GM23338 (cell line): ENCODE data around the gene SLC45A1. TPM values are rescaled to one million over a fixed set of nuclear protein-coding genes. Genes with fewer than 3 reads are reported as not detected.

ENCODE experiments used
- ATAC-seq: fragments of 200-7000 bp; cut with Tn5 transposase; 3 replicates; pipeline ENCODE4 v1.9.1; 2020
- DNase-seq: peaks from one replicate; pipeline ENCODE4 v3.0.0-alpha.2; 2015; ENCODE audit warnings: low spot score
- H2AFZ ChIP-seq: fragments of 200-600 bp; sonication (generic); 2 replicates; pipeline ENCODE4 v1.8.0; 2016; ENCODE audit warnings: antibody characterized with exemption, mild to moderate bottlenecking, moderate library complexity
- H3F3A ChIP-seq: fragments of 200-600 bp; sonication (generic); replicated peaks from 2 replicates; pipeline ENCODE4 v1.8.0; 2017; ENCODE audit warnings: antibody characterized with exemption, mixed run types, low read depth
- H3K27ac ChIP-seq: fragments of 200-600 bp; sonication (generic); 2 replicates; pipeline ENCODE4 v1.6.1; 2016; ENCODE audit warnings: low read depth
- H3K27me3 ChIP-seq: fragments of 200-600 bp; sonication (generic); 2 replicates; pipeline ENCODE4 v1.8.0; 2016; ENCODE audit warnings: mild to moderate bottlenecking, mixed run types, moderate library complexity; ENCODE audit not compliant: insufficient read depth
- H3K36me3 ChIP-seq: fragments of 200-600 bp; sonication (generic); 2 replicates; pipeline ENCODE4 v1.8.0; 2016; ENCODE audit warnings: mild to moderate bottlenecking; ENCODE audit not compliant: insufficient read depth
- H3K4me1 ChIP-seq: fragments of 200-600 bp; sonication (generic); 2 replicates; pipeline ENCODE4 v1.8.0; 2016; ENCODE audit warnings: mild to moderate bottlenecking, moderate library complexity; ENCODE audit not compliant: insufficient read depth
- H3K4me2 ChIP-seq: fragments of 200-600 bp; sonication (generic); 2 replicates; pipeline ENCODE4 v1.7.1; 2017; ENCODE audit warnings: mixed run types
- H3K4me3 ChIP-seq: fragments of 200-600 bp; sonication (generic); 2 replicates; pipeline ENCODE4 v1.6.1; 2016; ENCODE audit warnings: mixed run types
- H3K79me2 ChIP-seq: fragments of 200-600 bp; sonication (generic); replicated peaks from 2 replicates; pipeline ENCODE4 v1.8.0; 2017; ENCODE audit warnings: mild to moderate bottlenecking; ENCODE audit not compliant: insufficient read depth
- H3K9me2 ChIP-seq: fragments of 200-600 bp; sonication (generic); 2 replicates; pipeline ENCODE4 v1.8.0; 2017; ENCODE audit not compliant: insufficient read depth
- H4K20me1 ChIP-seq: fragments of 200-600 bp; sonication (generic); replicated peaks from 2 replicates; pipeline ENCODE4 v1.8.0; 2017; ENCODE audit warnings: mild to moderate bottlenecking; ENCODE audit not compliant: insufficient read depth
- H3K27ac Mint-ChIP-seq: 2 replicates; pipeline ENCODE4 v1.8.0; 2020; ENCODE audit warnings: inconsistent platforms, mild to moderate bottlenecking, moderate library complexity, mixed read lengths
- H3K27me3 Mint-ChIP-seq: 3 replicates; pipeline ENCODE4 v1.8.0; 2022; ENCODE audit warnings: low read depth, mild to moderate bottlenecking, moderate library complexity, mixed read lengths, inconsistent platforms; ENCODE audit not compliant: insufficient read depth, poor library complexity
- H3K36me3 Mint-ChIP-seq: 3 replicates; pipeline ENCODE4 v1.8.0; 2021; ENCODE audit warnings: low read depth, mild to moderate bottlenecking, inconsistent platforms, moderate library complexity, mixed read lengths
- H3K4me1 Mint-ChIP-seq: 3 replicates; pipeline ENCODE4 v1.8.0; 2020; ENCODE audit warnings: mild to moderate bottlenecking, inconsistent platforms, mixed read lengths
- H3K4me3 Mint-ChIP-seq: 3 replicates; pipeline ENCODE4 v1.8.0; 2021; ENCODE audit warnings: moderate library complexity, mild to moderate bottlenecking, inconsistent platforms, mixed read lengths
- H3K9me3 Mint-ChIP-seq: 3 replicates; pipeline ENCODE4 v1.8.0; 2020; ENCODE audit warnings: moderate library complexity, mild to moderate bottlenecking, inconsistent platforms, mixed read lengths
- CREB1 ChIP-seq: fragments of 250-450 bp; sonication (Bioruptor Pico); IDR thresholded peaks from 2 replicates; pipeline ENCODE4 v1.5.0; 2020; ENCODE audit warnings: low read depth, mild to moderate bottlenecking, moderate library complexity
- EZH2 ChIP-seq: fragments of 200-600 bp; sonication (generic); IDR thresholded peaks from one replicate; pipeline ENCODE4 v1.8.0; 2017; ENCODE audit warnings: antibody characterized with exemption, mild to moderate bottlenecking, low read depth; ENCODE audit not compliant: unreplicated experiment
- EZH2phosphoT487 ChIP-seq: fragments of 200-600 bp; sonication (generic); IDR thresholded peaks from one replicate; pipeline ENCODE4 v1.8.1; 2018; ENCODE audit warnings: antibody characterized with exemption; ENCODE audit not compliant: unreplicated experiment
- JUNB ChIP-seq: IDR thresholded peaks from one replicate; pipeline ENCODE4 v1.6.1; 2016; ENCODE audit warnings: antibody characterized with exemption; ENCODE audit not compliant: unreplicated experiment
- NANOG ChIP-seq: IDR thresholded peaks from 2 replicates; pipeline ENCODE4 v1.6.1; 2016; ENCODE audit warnings: antibody characterized with exemption, borderline replicate concordance
- POLR2AphosphoS5 ChIP-seq: IDR thresholded peaks from 2 replicates; pipeline ENCODE4 v1.6.1; 2016; ENCODE audit warnings: antibody characterized with exemption, low read depth
- REST ChIP-seq: IDR thresholded peaks from one replicate; pipeline ENCODE4 v1.6.1; 2018; ENCODE audit warnings: antibody characterized with exemption; ENCODE audit not compliant: unreplicated experiment
- ZNF114 ChIP-seq: fragments of 250-450 bp; sonication (Bioruptor Pico); IDR thresholded peaks from 2 replicates; pipeline ENCODE4 v1.5.0; 2020; ENCODE audit warnings: mild to moderate bottlenecking, moderate library complexity
- ZNF331 ChIP-seq: fragments of 250-450 bp; sonication (Bioruptor Pico); IDR thresholded peaks from 2 replicates; pipeline ENCODE4 v1.5.0; 2020; ENCODE audit warnings: low read depth, mild to moderate bottlenecking, moderate library complexity
- polyA plus RNA-seq: library from polyadenylated mRNA; unstranded; fragments of >200 nt; fragmentation: Nextera tagmentation; extraction: Ambion mirVana; gene quantifications from 2 replicates; pipeline ENCODE4 v1.2.1, GENCODE V29; 2016
- total RNA-seq: library from RNA; depleted of rRNA; stranded (reverse); fragments of >200 nt; shearing (Covaris generic); gene quantifications from 2 replicates; pipeline ENCODE4 v1.2.3, GENCODE V29; 2014
- TF ChIP-seq, protein P1 (sequence below): fragments of 250-450 bp; sonication (Bioruptor Pico); IDR thresholded peaks from 2 replicates; pipeline ENCODE4 v1.5.0; 2020; ENCODE audit warnings: mild to moderate bottlenecking, moderate library complexity
- TF ChIP-seq, protein P2 (sequence below), 2 experiments: fragments of 200-600 bp in 1 of 2; sonication (generic) in 1 of 2; conservative IDR thresholded peaks; 2 replicates each; pipeline versions ENCODE4 v1.5.1 to v1.6.1; 2016 to 2017; ENCODE audit warnings: antibody characterized with exemption in 2 of 2, low read depth in 2 of 2, mild to moderate bottlenecking in 2 of 2, moderate library complexity in 1 of 2
- TF ChIP-seq, protein P3 (sequence below): IDR thresholded peaks from 2 replicates; pipeline ENCODE4 v1.6.1; 2016; ENCODE audit warnings: antibody characterized with exemption

The SLC45A1 gene
- total and polyA plus RNA-seq, 2 experiments from 2014 or later = 1.3 to 2.3 TPM

GRCh38 chr1:8370905-8371315 lies 53.0 kb downstream of the SLC45A1 start:
- H4K20me1 ChIP-seq = peaks cover 21% of the 10 kb centered on the region
- ATAC-seq (no peak), DNase-seq (no peak)
- TF ChIP-seq, protein P1, sequence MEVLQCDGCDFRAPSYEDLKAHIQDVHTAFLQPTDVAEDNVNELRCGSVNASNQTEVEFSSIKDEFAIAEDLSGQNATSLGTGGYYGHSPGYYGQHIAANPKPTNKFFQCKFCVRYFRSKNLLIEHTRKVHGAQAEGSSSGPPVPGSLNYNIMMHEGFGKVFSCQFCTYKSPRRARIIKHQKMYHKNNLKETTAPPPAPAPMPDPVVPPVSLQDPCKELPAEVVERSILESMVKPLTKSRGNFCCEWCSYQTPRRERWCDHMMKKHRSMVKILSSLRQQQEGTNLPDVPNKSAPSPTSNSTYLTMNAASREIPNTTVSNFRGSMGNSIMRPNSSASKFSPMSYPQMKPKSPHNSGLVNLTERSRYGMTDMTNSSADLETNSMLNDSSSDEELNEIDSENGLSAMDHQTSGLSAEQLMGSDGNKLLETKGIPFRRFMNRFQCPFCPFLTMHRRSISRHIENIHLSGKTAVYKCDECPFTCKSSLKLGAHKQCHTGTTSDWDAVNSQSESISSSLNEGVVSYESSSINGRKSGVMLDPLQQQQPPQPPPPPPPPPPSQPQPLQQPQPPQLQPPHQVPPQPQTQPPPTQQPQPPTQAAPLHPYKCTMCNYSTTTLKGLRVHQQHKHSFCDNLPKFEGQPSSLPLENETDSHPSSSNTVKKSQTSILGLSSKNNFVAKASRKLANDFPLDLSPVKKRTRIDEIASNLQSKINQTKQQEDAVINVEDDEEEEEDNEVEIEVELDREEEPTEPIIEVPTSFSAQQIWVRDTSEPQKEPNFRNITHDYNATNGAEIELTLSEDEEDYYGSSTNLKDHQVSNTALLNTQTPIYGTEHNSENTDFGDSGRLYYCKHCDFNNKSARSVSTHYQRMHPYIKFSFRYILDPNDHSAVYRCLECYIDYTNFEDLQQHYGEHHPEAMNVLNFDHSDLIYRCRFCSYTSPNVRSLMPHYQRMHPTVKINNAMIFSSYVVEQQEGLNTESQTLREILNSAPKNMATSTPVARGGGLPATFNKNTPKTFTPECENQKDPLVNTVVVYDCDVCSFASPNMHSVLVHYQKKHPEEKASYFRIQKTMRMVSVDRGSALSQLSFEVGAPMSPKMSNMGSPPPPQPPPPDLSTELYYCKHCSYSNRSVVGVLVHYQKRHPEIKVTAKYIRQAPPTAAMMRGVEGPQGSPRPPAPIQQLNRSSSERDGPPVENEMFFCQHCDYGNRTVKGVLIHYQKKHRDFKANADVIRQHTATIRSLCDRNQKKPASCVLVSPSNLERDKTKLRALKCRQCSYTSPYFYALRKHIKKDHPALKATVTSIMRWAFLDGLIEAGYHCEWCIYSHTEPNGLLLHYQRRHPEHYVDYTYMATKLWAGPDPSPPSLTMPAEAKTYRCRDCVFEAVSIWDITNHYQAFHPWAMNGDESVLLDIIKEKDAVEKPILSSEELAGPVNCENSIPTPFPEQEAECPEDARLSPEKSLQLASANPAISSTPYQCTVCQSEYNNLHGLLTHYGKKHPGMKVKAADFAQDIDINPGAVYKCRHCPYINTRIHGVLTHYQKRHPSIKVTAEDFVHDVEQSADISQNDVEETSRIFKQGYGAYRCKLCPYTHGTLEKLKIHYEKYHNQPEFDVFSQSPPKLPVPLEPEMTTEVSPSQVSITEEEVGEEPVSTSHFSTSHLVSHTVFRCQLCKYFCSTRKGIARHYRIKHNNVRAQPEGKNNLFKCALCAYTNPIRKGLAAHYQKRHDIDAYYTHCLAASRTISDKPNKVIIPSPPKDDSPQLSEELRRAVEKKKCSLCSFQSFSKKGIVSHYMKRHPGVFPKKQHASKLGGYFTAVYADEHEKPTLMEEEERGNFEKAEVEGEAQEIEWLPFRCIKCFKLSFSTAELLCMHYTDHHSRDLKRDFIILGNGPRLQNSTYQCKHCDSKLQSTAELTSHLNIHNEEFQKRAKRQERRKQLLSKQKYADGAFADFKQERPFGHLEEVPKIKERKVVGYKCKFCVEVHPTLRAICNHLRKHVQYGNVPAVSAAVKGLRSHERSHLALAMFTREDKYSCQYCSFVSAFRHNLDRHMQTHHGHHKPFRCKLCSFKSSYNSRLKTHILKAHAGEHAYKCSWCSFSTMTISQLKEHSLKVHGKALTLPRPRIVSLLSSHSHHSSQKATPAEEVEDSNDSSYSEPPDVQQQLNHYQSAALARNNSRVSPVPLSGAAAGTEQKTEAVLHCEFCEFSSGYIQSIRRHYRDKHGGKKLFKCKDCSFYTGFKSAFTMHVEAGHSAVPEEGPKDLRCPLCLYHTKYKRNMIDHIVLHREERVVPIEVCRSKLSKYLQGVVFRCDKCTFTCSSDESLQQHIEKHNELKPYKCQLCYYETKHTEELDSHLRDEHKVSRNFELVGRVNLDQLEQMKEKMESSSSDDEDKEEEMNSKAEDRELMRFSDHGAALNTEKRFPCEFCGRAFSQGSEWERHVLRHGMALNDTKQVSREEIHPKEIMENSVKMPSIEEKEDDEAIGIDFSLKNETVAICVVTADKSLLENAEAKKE (CRISPR knock-in tag) = no peak
- TF ChIP-seq JUNB = no peak
- TF ChIP-seq, protein P2, sequence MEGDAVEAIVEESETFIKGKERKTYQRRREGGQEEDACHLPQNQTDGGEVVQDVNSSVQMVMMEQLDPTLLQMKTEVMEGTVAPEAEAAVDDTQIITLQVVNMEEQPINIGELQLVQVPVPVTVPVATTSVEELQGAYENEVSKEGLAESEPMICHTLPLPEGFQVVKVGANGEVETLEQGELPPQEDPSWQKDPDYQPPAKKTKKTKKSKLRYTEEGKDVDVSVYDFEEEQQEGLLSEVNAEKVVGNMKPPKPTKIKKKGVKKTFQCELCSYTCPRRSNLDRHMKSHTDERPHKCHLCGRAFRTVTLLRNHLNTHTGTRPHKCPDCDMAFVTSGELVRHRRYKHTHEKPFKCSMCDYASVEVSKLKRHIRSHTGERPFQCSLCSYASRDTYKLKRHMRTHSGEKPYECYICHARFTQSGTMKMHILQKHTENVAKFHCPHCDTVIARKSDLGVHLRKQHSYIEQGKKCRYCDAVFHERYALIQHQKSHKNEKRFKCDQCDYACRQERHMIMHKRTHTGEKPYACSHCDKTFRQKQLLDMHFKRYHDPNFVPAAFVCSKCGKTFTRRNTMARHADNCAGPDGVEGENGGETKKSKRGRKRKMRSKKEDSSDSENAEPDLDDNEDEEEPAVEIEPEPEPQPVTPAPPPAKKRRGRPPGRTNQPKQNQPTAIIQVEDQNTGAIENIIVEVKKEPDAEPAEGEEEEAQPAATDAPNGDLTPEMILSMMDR (conservative IDR thresholded peaks at IDR 0.05; ENCODE audit: low read depth in 2 of 2) = no peak
- TF ChIP-seq POLR2AphosphoS5 = no peak
- no peak for TF ChIP-seq ZNF114 (CRISPR knock-in tag)
- TF ChIP-seq NANOG = no peak
- TF ChIP-seq EZH2 = no peak
- TF ChIP-seq, protein P3, sequence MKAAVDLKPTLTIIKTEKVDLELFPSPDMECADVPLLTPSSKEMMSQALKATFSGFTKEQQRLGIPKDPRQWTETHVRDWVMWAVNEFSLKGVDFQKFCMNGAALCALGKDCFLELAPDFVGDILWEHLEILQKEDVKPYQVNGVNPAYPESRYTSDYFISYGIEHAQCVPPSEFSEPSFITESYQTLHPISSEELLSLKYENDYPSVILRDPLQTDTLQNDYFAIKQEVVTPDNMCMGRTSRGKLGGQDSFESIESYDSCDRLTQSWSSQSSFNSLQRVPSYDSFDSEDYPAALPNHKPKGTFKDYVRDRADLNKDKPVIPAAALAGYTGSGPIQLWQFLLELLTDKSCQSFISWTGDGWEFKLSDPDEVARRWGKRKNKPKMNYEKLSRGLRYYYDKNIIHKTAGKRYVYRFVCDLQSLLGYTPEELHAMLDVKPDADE = no peak
- no peak for TF ChIP-seq ZNF331 (CRISPR knock-in tag)
- TF ChIP-seq EZH2phosphoT487 = no peak
- no peak for TF ChIP-seq CREB1 (CRISPR knock-in tag)
- no peak for TF ChIP-seq REST
- H3K27me3 Mint-ChIP-seq = peaks cover 20% of the 10 kb centered on the region
- no peaks in the 10 kb centered on the region for H3K36me3 ChIP-seq
- peaks cover 11% of the 10 kb centered on the region for H3K36me3 Mint-ChIP-seq
- H3K4me1 Mint-ChIP-seq = peaks cover 80% of the 10 kb centered on the region
- H3K79me2 ChIP-seq = peaks cover 88% of the 10 kb centered on the region
- H3K4me1 ChIP-seq = peaks cover 63% of the 10 kb centered on the region
- H3K27me3 ChIP-seq = no peaks in the 10 kb centered on the region
- peak overlapping the region; percentile 67 for H3K4me2 ChIP-seq
- no peaks in the 10 kb centered on the region for H3K9me3 Mint-ChIP-seq
- no peak overlapping the region; the same call in 2 of the 3 replicates for H3K4me3 Mint-ChIP-seq
- peak overlapping the region; percentile 80 for H3K27ac Mint-ChIP-seq
- H3K27ac ChIP-seq = peak overlapping the region; percentile 65
- no peaks in the 10 kb centered on the region for H3K9me2 ChIP-seq
- peaks cover 9% of the 10 kb centered on the region; the same call in 1 of the 2 replicates for H3F3A ChIP-seq
- H3K4me3 ChIP-seq = 0 out of 2 replicates have a peak overlapping the region, but pooled peaks have one; percentile 18
- no peak overlapping the region for H2AFZ ChIP-seq
